HCT116 (cell line): ENCODE data around the gene FIBCD1.

Experiments used
- EZH2 ChIP-seq: fragments of 200-600 bp; sonication (generic); IDR thresholded peaks from 2 replicates; pipeline ENCODE4 v1.6.1; 2017; ENCODE audit warnings: antibody characterized with exemption, mixed run types
- POLR2AphosphoS5 ChIP-seq: IDR thresholded peaks from 2 replicates; pipeline ENCODE4 v1.6.1; 2011; ENCODE audit warnings: mild to moderate bottlenecking, low read depth, low read length, moderate library complexity
- RAD21 ChIP-seq: IDR thresholded peaks from 2 replicates; pipeline ENCODE4 v1.6.1; 2012; ENCODE audit warnings: low read depth, mild to moderate bottlenecking
- SIN3A ChIP-seq: IDR thresholded peaks from 2 replicates; pipeline ENCODE4 v1.6.1; 2012; ENCODE audit warnings: low read depth
- SP1 ChIP-seq: IDR thresholded peaks from 2 replicates; pipeline ENCODE4 v1.6.1; 2012; ENCODE audit warnings: low read depth
- TCF7L2 ChIP-seq: IDR thresholded peaks from 2 replicates; pipeline ENCODE4 v1.7.0; 2011; ENCODE audit warnings: borderline replicate concordance, inconsistent platforms; ENCODE audit not compliant: insufficient read depth, insufficient read length; ENCODE audit errors: extremely low read depth
- YY1 ChIP-seq: IDR thresholded peaks from 2 replicates; pipeline ENCODE4 v1.6.1; 2011; ENCODE audit warnings: low read length, low read depth, moderate library complexity, mild to moderate bottlenecking; ENCODE audit not compliant: insufficient replicate concordance; ENCODE audit errors: extremely low read depth
- TF ChIP-seq, protein P1 (sequence below), 3 experiments: fragments of 200-600 bp in 1 of 3; sonication (generic) in 1 of 3; IDR thresholded peaks in 2 of 3; conservative IDR thresholded peaks in 1 of 3; 2 replicates each; pipeline ENCODE4 v1.5.1; 2012 to 2017; ENCODE audit warnings: low read depth in 2 of 3, low read length in 2 of 3, antibody characterized with exemption in 1 of 3, borderline replicate concordance in 1 of 3, control low read depth in 1 of 3, mild to moderate bottlenecking in 1 of 3, mixed read lengths in 1 of 3, mixed run types in 1 of 3, moderate library complexity in 1 of 3; ENCODE audit not compliant: insufficient read depth in 1 of 3
- TF ChIP-seq, protein P2 (sequence below): IDR thresholded peaks from 2 replicates; pipeline ENCODE4 v1.6.1; 2012; ENCODE audit warnings: low read depth

DNA sequence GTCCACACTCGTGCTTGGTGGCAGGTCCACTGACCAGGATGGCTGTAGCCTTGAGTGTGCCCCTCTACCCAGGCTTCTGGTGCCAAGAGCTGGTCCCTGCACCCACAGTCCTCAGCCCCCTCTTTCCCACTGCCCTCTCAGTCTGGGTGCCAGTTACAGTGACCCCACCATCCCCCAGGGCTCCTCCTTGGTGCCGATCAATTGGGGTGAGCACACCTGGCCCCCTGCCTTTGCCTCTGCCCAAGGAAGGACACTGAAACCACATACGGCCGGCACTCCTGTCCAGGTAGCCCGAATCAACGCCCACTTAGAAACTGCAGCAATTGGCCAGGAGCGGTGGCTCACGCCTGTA, 24.0 kb downstream of the FIBCD1 start:
- TF ChIP-seq, protein P1, sequence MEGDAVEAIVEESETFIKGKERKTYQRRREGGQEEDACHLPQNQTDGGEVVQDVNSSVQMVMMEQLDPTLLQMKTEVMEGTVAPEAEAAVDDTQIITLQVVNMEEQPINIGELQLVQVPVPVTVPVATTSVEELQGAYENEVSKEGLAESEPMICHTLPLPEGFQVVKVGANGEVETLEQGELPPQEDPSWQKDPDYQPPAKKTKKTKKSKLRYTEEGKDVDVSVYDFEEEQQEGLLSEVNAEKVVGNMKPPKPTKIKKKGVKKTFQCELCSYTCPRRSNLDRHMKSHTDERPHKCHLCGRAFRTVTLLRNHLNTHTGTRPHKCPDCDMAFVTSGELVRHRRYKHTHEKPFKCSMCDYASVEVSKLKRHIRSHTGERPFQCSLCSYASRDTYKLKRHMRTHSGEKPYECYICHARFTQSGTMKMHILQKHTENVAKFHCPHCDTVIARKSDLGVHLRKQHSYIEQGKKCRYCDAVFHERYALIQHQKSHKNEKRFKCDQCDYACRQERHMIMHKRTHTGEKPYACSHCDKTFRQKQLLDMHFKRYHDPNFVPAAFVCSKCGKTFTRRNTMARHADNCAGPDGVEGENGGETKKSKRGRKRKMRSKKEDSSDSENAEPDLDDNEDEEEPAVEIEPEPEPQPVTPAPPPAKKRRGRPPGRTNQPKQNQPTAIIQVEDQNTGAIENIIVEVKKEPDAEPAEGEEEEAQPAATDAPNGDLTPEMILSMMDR (IDR thresholded peaks at IDR 0.05 in 2 of 3, conservative IDR thresholded peaks at IDR 0.05 in 1 of 3; ENCODE audit: borderline replicate concordance in 1 of 3, insufficient read depth in 1 of 3, low read depth in 2 of 3, low read length in 2 of 3), result no peak
- TF ChIP-seq YY1 (no peak), SP1 (no peak), TCF7L2 (no peak), SIN3A (no peak), EZH2 (no peak), RAD21 (no peak), POLR2AphosphoS5 (no peak)
- TF ChIP-seq, protein P2, sequence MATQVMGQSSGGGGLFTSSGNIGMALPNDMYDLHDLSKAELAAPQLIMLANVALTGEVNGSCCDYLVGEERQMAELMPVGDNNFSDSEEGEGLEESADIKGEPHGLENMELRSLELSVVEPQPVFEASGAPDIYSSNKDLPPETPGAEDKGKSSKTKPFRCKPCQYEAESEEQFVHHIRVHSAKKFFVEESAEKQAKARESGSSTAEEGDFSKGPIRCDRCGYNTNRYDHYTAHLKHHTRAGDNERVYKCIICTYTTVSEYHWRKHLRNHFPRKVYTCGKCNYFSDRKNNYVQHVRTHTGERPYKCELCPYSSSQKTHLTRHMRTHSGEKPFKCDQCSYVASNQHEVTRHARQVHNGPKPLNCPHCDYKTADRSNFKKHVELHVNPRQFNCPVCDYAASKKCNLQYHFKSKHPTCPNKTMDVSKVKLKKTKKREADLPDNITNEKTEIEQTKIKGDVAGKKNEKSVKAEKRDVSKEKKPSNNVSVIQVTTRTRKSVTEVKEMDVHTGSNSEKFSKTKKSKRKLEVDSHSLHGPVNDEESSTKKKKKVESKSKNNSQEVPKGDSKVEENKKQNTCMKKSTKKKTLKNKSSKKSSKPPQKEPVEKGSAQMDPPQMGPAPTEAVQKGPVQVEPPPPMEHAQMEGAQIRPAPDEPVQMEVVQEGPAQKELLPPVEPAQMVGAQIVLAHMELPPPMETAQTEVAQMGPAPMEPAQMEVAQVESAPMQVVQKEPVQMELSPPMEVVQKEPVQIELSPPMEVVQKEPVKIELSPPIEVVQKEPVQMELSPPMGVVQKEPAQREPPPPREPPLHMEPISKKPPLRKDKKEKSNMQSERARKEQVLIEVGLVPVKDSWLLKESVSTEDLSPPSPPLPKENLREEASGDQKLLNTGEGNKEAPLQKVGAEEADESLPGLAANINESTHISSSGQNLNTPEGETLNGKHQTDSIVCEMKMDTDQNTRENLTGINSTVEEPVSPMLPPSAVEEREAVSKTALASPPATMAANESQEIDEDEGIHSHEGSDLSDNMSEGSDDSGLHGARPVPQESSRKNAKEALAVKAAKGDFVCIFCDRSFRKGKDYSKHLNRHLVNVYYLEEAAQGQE, result no peak
